Mucosa of descending colon (tissue), 3 donors: Measurements from ENCODE around the gene NKAIN2. TPM values are rescaled to one million over a fixed set of nuclear protein-coding genes. Genes with fewer than 3 reads are reported as not detected.
"Not testable (repeated sequence)": the region's sequence is repeated elsewhere in the genome, so short reads cannot be mapped to it uniquely, and the experiment has no call there.

Experiments used
- ATAC-seq: fragments of 200-7000 bp; cut with Tn5 transposase; one replicate; pipeline ENCODE4 v1.9.1; 2020; ENCODE audit warnings: mild to moderate bottlenecking, moderate library complexity
- DNase-seq, 3 donors: peaks; one replicate each; pipeline ENCODE4 v3.0.0-alpha.2; 2020
- H3K36me3 ChIP-seq: fragments of 200-600 bp; one replicate; pipeline ENCODE4 v1.8.0; 2021; ENCODE audit warnings: low read depth, mild to moderate bottlenecking
- H3K4me1 ChIP-seq: fragments of 200-600 bp; one replicate; pipeline ENCODE4 v1.8.0; 2021; ENCODE audit warnings: low read depth, mild to moderate bottlenecking
- H3K4me3 ChIP-seq: fragments of 200-600 bp; one replicate; pipeline ENCODE4 v1.8.0; 2021; ENCODE audit warnings: mild to moderate bottlenecking
- H3K9me3 ChIP-seq: fragments of 200-600 bp; one replicate; pipeline ENCODE4 v1.8.0; 2021; ENCODE audit warnings: mild to moderate bottlenecking
- CTCF ChIP-seq: fragments of 200-600 bp; IDR thresholded peaks from one replicate; pipeline ENCODE4 v1.8.0; 2022; ENCODE audit warnings: antibody characterized with exemption, mild to moderate bottlenecking
- intact Hi-C, 2 donors: fragments of 100-400 bp; cut with DNase I in 1 of 2; cut with micrococcal nuclease in 1 of 2; formaldehyde crosslinking; loops; one replicate each; pipeline versions ENCODE4 v1.11.0 to v1.11.1; 2022; cut with DNase I, micrococcal nuclease
- total RNA-seq, 3 donors: library from RNA; stranded (reverse); fragmentation: NEBNext Ultra II Directional in 2 of 3; extraction: Animal tissue kit (Norgen Biotek cat#: 25700) in 2 of 3; gene quantifications; one replicate each; pipeline versions ENCODE4 v1.2.1 to v1.2.4, GENCODE V29; 2021 to 2023
- donor health status: DM: no; HTN: no; CAD: no; lungs with moderate emphysema.
- donor health status: DM: no; HTN: no; CAD: no.
- donor health status: DM: no; HTN: yes; CAD: no.

The NKAIN2 gene
- total RNA-seq, 3 donors from 2014 or later: 0.34 to 4.7 (median 0.69) TPM

- intact Hi-C loops: no loop called here
- Histone ChIP-seq H3K4me3 (no peak overlapping the region), H3K36me3 (no peaks in the 10 kb centered on the region), H3K4me1 (no peaks in the 10 kb centered on the region), H3K9me3 (no peaks in the 10 kb centered on the region)
- no peak for DNase-seq
- TF ChIP-seq CTCF: no peak
- no peak for ATAC-seq
These were observed 917.7 kb downstream of the NKAIN2 start for GRCh38 chr6:124721331-124721730.

- intact Hi-C loops: no loop called here
- no peaks in the 10 kb centered on the region for H3K4me1 ChIP-seq
- H3K4me3 ChIP-seq: no peak overlapping the region
- ATAC-seq (no peak), DNase-seq (no peak)
- no peaks in the 10 kb centered on the region for H3K36me3 ChIP-seq
- no peak for TF ChIP-seq CTCF
- H3K9me3 ChIP-seq: no peaks in the 10 kb centered on the region
These were observed 918.6 kb downstream of the NKAIN2 start for GRCh38 chr6:124722141-124722878.

- ATAC-seq: no peak
- TF ChIP-seq CTCF: no peak
- no peak for DNase-seq
- Histone ChIP-seq H3K9me3 (no peaks in the 10 kb centered on the region), H3K36me3 (no peaks in the 10 kb centered on the region), H3K4me3 (no peak overlapping the region), H3K4me1 (no peaks in the 10 kb centered on the region)
- intact Hi-C loops: no loop called here
These were observed 920.0 kb downstream of the NKAIN2 start for GRCh38 chr6:124723671-124724070.

GRCh38 chr6:124737804-124738203 lies 934.1 kb downstream of the NKAIN2 start:
- H3K4me1 ChIP-seq, H3K9me3 ChIP-seq, DNase-seq, H3K4me3 ChIP-seq, ATAC-seq, intact Hi-C loops, H3K36me3 ChIP-seq: not testable (repeated sequence)

GRCh38 chr6:124738482-124738881 lies 934.8 kb downstream of the NKAIN2 start:
- no peak for ATAC-seq

More at GRCh38 chr6:124738482-124738881, 934.8 kb downstream of the NKAIN2 start:
- no peaks in the 10 kb centered on the region for H3K4me1 ChIP-seq
- intact Hi-C loops: no loop called here
- H3K9me3 ChIP-seq: no peaks in the 10 kb centered on the region
- no peak for TF ChIP-seq CTCF
- H3K4me3 ChIP-seq: no peak overlapping the region
- H3K36me3 ChIP-seq: no peaks in the 10 kb centered on the region
- DNase-seq: no peak
